HG03521 (cell line): ENCODE results near the gene OVOL3.

Experiments used
- ATAC-seq: cut with Tn5 transposase; IDR thresholded peaks from one replicate; pipeline ENCODE4 v1.9.1; 2021; ENCODE audit warnings: mild to moderate bottlenecking, moderate library complexity; ENCODE audit not compliant: unreplicated experiment

Gene OVOL3

DNA sequence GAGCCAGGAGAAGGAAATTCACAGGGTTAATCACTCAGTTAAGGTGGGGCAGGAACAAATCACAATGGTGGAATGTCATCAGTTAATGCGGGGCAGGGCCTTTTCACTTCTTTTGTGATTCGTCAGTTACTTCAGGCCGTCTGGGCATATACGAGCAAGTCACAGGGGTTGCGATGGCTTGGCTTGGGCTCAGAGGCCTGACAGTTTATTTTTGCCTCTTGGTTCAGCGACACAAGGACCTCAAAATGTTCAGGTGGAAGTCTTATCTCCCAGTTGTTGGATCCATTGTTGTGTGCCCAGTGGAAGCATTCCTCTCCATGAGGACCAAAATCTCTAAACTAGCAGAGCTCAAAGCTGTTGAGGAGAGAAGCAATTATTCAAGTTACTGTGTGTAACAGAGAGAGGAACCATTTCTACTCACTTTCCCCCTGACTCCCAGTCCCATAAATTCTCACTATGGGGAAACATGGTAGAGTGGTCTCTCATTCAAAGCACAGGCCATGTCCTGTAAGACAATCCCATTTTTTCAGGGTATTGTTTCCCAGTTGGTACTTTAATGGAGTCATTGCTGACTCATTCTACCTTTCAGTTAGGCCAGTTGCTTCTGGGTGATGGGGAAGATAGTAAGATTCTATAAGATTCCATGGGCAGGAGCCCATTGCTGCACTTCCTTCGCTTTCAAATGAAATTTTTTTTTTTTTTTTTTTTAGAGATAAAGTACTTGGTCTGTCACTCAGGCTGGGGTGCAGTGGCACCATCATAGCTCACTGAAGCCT is 50.1 kb downstream of the OVOL3 start:
- no peak for ATAC-seq
